Left lung (tissue), 10 donors: Measurements from ENCODE around the gene TGIF2. TPM values are rescaled to one million over a fixed set of nuclear protein-coding genes. Genes with fewer than 3 reads are reported as not detected.

Experiments used
- ATAC-seq: fragments of 200-7000 bp; cut with Tn5 transposase; one replicate; pipeline ENCODE4 v1.9.1; 2020; ENCODE audit warnings: moderate library complexity
- DNase-seq, 4 donors: peaks; one replicate each; pipeline ENCODE4 v3.0.0-alpha.2; 2013 to 2020
- H3K27ac ChIP-seq, 2 donors: fragments of 200-600 bp; sonication (generic) in 1 of 2; one replicate each; pipeline versions ENCODE4 v1.5.0 to v1.8.0; 2020 to 2021
- H3K27me3 ChIP-seq, 2 donors: fragments of 200-600 bp; sonication (generic) in 1 of 2; one replicate each; pipeline versions ENCODE4 v1.5.0 to v1.8.0; 2020 to 2021
- H3K36me3 ChIP-seq, 2 donors: fragments of 200-600 bp; sonication (generic) in 1 of 2; one replicate each; pipeline versions ENCODE4 v1.5.0 to v1.8.0; 2020 to 2021
- H3K4me1 ChIP-seq, 2 donors: fragments of 200-600 bp; one replicate each; pipeline ENCODE4 v1.8.0; 2021
- H3K4me3 ChIP-seq, 2 donors: fragments of 200-600 bp; sonication (generic) in 1 of 2; one replicate each; pipeline versions ENCODE4 v1.5.0 to v1.8.0; 2020 to 2021; ENCODE audit warnings: mild to moderate bottlenecking in 1 of 2
- H3K9me3 ChIP-seq, 2 donors: fragments of 200-600 bp; sonication (generic) in 1 of 2; one replicate each; pipeline versions ENCODE4 v1.5.0 to v1.8.0; 2020 to 2021
- CTCF ChIP-seq, 2 donors: fragments of 200-600 bp; sonication (generic) in 1 of 2; IDR thresholded peaks; one replicate each; pipeline versions ENCODE4 v1.5.0 to v1.8.0; 2021; ENCODE audit warnings: antibody characterized with exemption in 2 of 2
- intact Hi-C, 2 donors: fragments of 100-400 bp; cut with DNase I; formaldehyde crosslinking; loops; one replicate each; pipeline versions ENCODE4 v1.11.2 to v1.14.2; 2022
- polyA plus RNA-seq, 6 donors: library from polyadenylated mRNA; unstranded; fragments of 120-200 nt; gene quantifications; one replicate each; pipeline ENCODE4 v1.2.1, GENCODE V29; 2013; ENCODE audit not compliant: insufficient read length in 6 of 6
- total RNA-seq, 2 donors: library from RNA; stranded (reverse); fragmentation: NEBNext Ultra II Directional; extraction: Animal tissue kit (Norgen Biotek cat#: 25700); gene quantifications; one replicate each; pipeline ENCODE4 v1.2.1, GENCODE V29; 2021
- donor health status: DM: no; HTN: yes; CAD: no.
- donor health status: DM: no; HTN: no; CAD: no.

Gene TGIF2
- total and polyA plus RNA-seq, 8 donors: 11.2 to 52.1 (median 43.0) TPM

DNA sequence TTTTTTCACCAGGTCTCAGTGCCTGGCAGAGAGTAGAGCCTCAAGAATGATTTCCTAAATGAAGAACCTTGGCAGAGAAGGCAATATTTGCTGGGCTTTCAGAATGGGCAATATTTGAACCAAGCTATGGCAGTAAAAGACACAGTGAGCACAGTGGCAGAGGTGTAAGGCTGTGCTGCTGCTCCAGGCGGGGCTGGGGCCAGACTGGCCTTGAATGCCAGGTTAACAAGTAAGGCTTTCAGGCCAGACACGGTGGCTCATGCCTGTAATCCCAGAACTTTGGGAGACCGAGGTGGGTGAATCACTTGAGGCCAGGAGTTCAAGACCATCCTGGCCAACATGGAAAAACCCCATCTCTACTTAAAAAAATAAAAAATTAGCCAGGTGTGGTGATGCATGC is 40.6 kb upstream of the TGIF2 start:
- no peak overlapping the region for H3K4me3 ChIP-seq
- TF ChIP-seq CTCF (IDR thresholded peaks at IDR 0.05): no peak
- intact Hi-C loops: no loop called here
- no peak overlapping the region for H3K27ac ChIP-seq
- no peak for DNase-seq
- H3K36me3 ChIP-seq: peaks cover 0 to 11% of the 10 kb centered on the region in 2 donors
- H3K4me1 ChIP-seq: no peaks in the 10 kb centered on the region
- H3K9me3 ChIP-seq: no peaks in the 10 kb centered on the region
- no peaks in the 10 kb centered on the region for H3K27me3 ChIP-seq
- ATAC-seq: no peak

- H3K36me3 ChIP-seq: no peaks in the 10 kb centered on the region
- peaks cover 0 to 4% of the 10 kb centered on the region in 2 donors for H3K27me3 ChIP-seq
- H3K27ac ChIP-seq: no peak overlapping the region
- DNase-seq: no peak
- no peak for TF ChIP-seq CTCF (IDR thresholded peaks at IDR 0.05)
- intact Hi-C loops: no loop called here
- H3K4me3 ChIP-seq: no peak overlapping the region
- no peaks in the 10 kb centered on the region for H3K9me3 ChIP-seq
- ATAC-seq: no peak
- peaks cover 11 to 27% of the 10 kb centered on the region in 2 donors for H3K4me1 ChIP-seq
Observed at GRCh38 chr20:36538026-36538722, 35.2 kb upstream of the TGIF2 start.

GRCh38 chr20:36540551-36541211 is 32.7 kb upstream of the TGIF2 start:
- H3K4me1 ChIP-seq: peaks cover 27 to 43% of the 10 kb centered on the region in 2 donors
- no peak for ATAC-seq

DNA sequence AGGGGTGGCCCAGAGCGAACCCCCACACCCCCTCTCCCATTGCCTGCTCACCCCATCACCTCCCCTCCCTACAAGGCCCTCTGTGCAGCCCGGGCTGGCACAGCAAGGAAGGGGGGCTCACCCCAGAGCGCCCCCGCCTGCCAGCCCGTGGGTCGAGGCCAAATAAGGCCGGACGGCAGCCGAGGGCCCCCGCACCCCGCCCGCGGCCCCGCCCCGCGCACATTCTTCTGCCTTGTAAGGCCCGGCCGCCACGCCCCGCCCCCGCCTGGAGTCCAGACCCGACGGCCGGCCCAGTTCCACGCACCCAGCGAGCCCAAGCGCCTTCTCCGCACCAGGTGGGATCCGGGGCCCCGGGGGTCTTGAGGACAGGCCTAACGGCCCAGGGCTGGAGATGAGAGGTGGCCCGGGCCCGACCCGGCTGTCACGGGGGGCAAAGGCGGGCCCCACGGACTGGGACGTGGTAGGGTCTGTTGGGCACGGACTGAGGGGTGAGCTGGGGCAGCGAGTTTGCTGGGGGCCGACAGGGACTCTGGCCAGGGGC is 32.1 kb upstream of the TGIF2 start, which contains the start of gene MYL9:
Gene MYL9 (plus strand): TSS at position 293 of the 541 bp plus-strand sequence. CDS start 3,366 bp downstream, outside the sequence.
- Histone ChIP-seq H3K4me1 (peaks cover 27 to 43% of the 10 kb centered on the region in 2 donors), H3K27me3 (peaks cover 0 to 4% of the 10 kb centered on the region in 2 donors), H3K4me3 (peak within 1 kb of the TSS; percentile 52 to 73), H3K36me3 (peaks cover 0 to 15% of the 10 kb centered on the region in 2 donors), H3K9me3 (no peaks in the 10 kb centered on the region), H3K27ac (peak within 1 kb of the TSS; percentile 60 to 87)
- DNase-seq (peak; percentile 68 to 98 (median 84)), ATAC-seq (peak; percentile 90)
- intact Hi-C loops: no loop called here
- no peak for TF ChIP-seq CTCF (IDR thresholded peaks at IDR 0.05)

More at GRCh38 chr20:36540551-36541211, 32.7 kb upstream of the TGIF2 start:
- Histone ChIP-seq H3K36me3 (peaks cover 0 to 10% of the 10 kb centered on the region in 2 donors), H3K9me3 (no peaks in the 10 kb centered on the region), H3K4me3 (peak overlapping the region; percentile 52 to 73), H3K27me3 (peaks cover 0 to 4% of the 10 kb centered on the region in 2 donors), H3K27ac (peak overlapping the region; percentile 60 to 87)
- DNase-seq: no peak
- TF ChIP-seq CTCF (IDR thresholded peaks at IDR 0.05): no peak
- intact Hi-C loops: no loop called here
